ENCODE results near the gene HTR3B.
"Not testable (repeated sequence)": the region's sequence is repeated elsewhere in the genome, so short reads cannot be mapped to it uniquely, and the experiment has no call there.

The HTR3B gene

GRCh38 chr11:113946162-113946561 lies 41.6 kb downstream of the HTR3B start:
- DNase-seq (ENCODE audit: low spot score) = not testable (repeated sequence)

GRCh38 chr11:113947994-113948393 lies 43.4 kb downstream of the HTR3B start:
- DNase-seq (ENCODE audit: low spot score) = no peak

- no peak for DNase-seq (ENCODE audit: low spot score)
Observed at GRCh38 chr11:113949891-113950290, 45.3 kb downstream of the HTR3B start.

GRCh38 chr11:113951537-113951936 lies 46.9 kb downstream of the HTR3B start:
- DNase-seq (ENCODE audit: low spot score) = no peak

GRCh38 chr11:113952070-113952469 lies 47.5 kb downstream of the HTR3B start:
- DNase-seq (ENCODE audit: low spot score) = no peak

- no peak for DNase-seq (ENCODE audit: low spot score)
Observed at GRCh38 chr11:113952588-113952987, 48.0 kb downstream of the HTR3B start.

GRCh38 chr11:113954235-113954634 lies 49.6 kb downstream of the HTR3B start:
- DNase-seq (ENCODE audit: low spot score) = no peak

- DNase-seq (ENCODE audit: low spot score) = no peak
Observed at GRCh38 chr11:113956986-113957385, 52.4 kb downstream of the HTR3B start.

GRCh38 chr11:113960702-113961330 lies 56.2 kb downstream of the HTR3B start:
- no peak for DNase-seq (ENCODE audit: low spot score)

- DNase-seq (ENCODE audit: low spot score) = no peak
Observed at GRCh38 chr11:113967361-113967760, 62.8 kb downstream of the HTR3B start.

- no peak for DNase-seq (ENCODE audit: low spot score)
Observed at GRCh38 chr11:113971506-113972195, 67.1 kb downstream of the HTR3B start.

- DNase-seq (ENCODE audit: low spot score) = no peak
Observed at GRCh38 chr11:113974741-113975470, 70.3 kb downstream of the HTR3B start, which contains the start of gene HTR3A. Gene HTR3A, plus strand, starts transcription at chr11:113975108. Its CDS starts 218 bp downstream, at chr11:113975326.

- no peak for DNase-seq (ENCODE audit: low spot score)
Observed at GRCh38 chr11:113977071-113977490, 72.5 kb downstream of the HTR3B start.

- no peak for DNase-seq (ENCODE audit: low spot score)
Observed at GRCh38 chr11:113977701-113978100, 73.1 kb downstream of the HTR3B start.

GRCh38 chr11:113979431-113979830 lies 74.8 kb downstream of the HTR3B start:
- DNase-seq (ENCODE audit: low spot score) = no peak

GRCh38 chr11:113980785-113981184 lies 76.2 kb downstream of the HTR3B start:
- no peak for DNase-seq (ENCODE audit: low spot score)

- DNase-seq (ENCODE audit: low spot score) = no peak
Observed at GRCh38 chr11:113982306-113982705, 77.7 kb downstream of the HTR3B start.

GRCh38 chr11:113984781-113985180 lies 80.2 kb downstream of the HTR3B start:
- DNase-seq (ENCODE audit: low spot score) = no peak

- DNase-seq (ENCODE audit: low spot score) = no peak
Observed at GRCh38 chr11:113985906-113986305, 81.3 kb downstream of the HTR3B start.

GRCh38 chr11:113986351-113987140 lies 82.0 kb downstream of the HTR3B start:
- DNase-seq (ENCODE audit: low spot score) = no peak

GRCh38 chr11:113989381-113989780 lies 84.8 kb downstream of the HTR3B start:
- no peak for DNase-seq (ENCODE audit: low spot score)

GRCh38 chr11:113989916-113990315 lies 85.3 kb downstream of the HTR3B start:
- no peak for DNase-seq (ENCODE audit: low spot score)

Measured in GM03348 (cell line).